ENCODE data around the gene MBP. TPM values are rescaled to one million over a fixed set of nuclear protein-coding genes. Genes with fewer than 3 reads are reported as not detected.

MBP gene
- total and polyA plus RNA-seq, 2 of the 13 experiments (the other 11 are each of a cell fraction or from before 2014, with no cell fraction given): 5.0 to 8.5 TPM

GRCh38 chr18:76972846-76973519 lies 159.6 kb downstream of the MBP start:
- Histone ChIP-seq H3K27ac (ENCODE audit: extremely low read length, insufficient read depth, low read length) (no peak overlapping the region), H3K4me1 (ENCODE audit: insufficient read depth, low read length) (no peaks in the 10 kb centered on the region), H4K20me1 (ENCODE audit: insufficient read depth, low read length) (no peaks in the 10 kb centered on the region), H3K4me2 (ENCODE audit: low read depth, low read length) (no peak overlapping the region), H2AFZ (ENCODE audit: low read length) (no peak overlapping the region), H3K4me3 (replicated peaks in 1 of 3; ENCODE audit: insufficient read depth in 1 of 3, low read depth in 2 of 3, low read length in 3 of 3) (no peak overlapping the region), H3K36me3 (replicated peaks in 1 of 2; ENCODE audit: control insufficient read depth in 1 of 2, insufficient read depth in 2 of 2, low read length in 2 of 2) (peaks cover 0 to 8% of the 10 kb centered on the region in 2 experiments; a peak in 3 of 5 replicates), H3K79me2 (ENCODE audit: insufficient read depth, low read length) (no peaks in the 10 kb centered on the region), H3K27me3 (ENCODE audit: control insufficient read depth in 1 of 2, insufficient read depth in 2 of 2, low read length in 2 of 2) (no peaks in the 10 kb centered on the region), H3K9ac (ENCODE audit: insufficient read depth, low read depth, low read length) (no peak overlapping the region), H3K9me3 (ENCODE audit: low read length) (no peaks in the 10 kb centered on the region)
- no TSS peak for BruUV-seq (replicated peaks)
- ChIA-PET CTCF (ENCODE audit: low intra/inter-chr PET ratio, low total read pairs) (no interaction called here), POLR2A (no interaction called here)
- TF ChIP-seq MAFK (conservative IDR thresholded peaks at IDR 0.05 in 1 of 2, IDR thresholded peaks at IDR 0.05 in 1 of 2; ENCODE audit: low read length in 2 of 2): peak in 1 of 2 experiments; percentile 41; a peak in 2 of 4 replicates
- 0 out of 2 replicates have a peak, but pooled peaks have one; percentile 15 for TF ChIP-seq MAFF (IDR thresholded peaks at IDR 0.05; ENCODE audit: low read depth, low read length)
- TF ChIP-seq NCOA5 (CRISPR knock-in tag; IDR thresholded peaks at IDR 0.05): no peak
- intact Hi-C loops (cut with micrococcal nuclease; ENCODE audit: unreplicated experiment): no loop called here
- FAIRE-seq (no peak), DNase-seq (ENCODE audit: low spot score) (no peak), ATAC-seq (no peak)
- in situ Hi-C loops (cut with HindIII; ENCODE audit: extremely low pct_ligation_motif_present, low pct_unique_long_range_greater_than_20kb): no loop called here
- WGBS (ENCODE audit: low lambda C conversion rate): 90% methylated on average over 13 of the region's 13 CpGs

GRCh38 chr18:76972241-76972640 lies 160.3 kb downstream of the MBP start:
- Histone ChIP-seq H3K27ac (ENCODE audit: extremely low read length, insufficient read depth, low read length) (no peak overlapping the region), H3K9ac (ENCODE audit: insufficient read depth, low read depth, low read length) (no peak overlapping the region), H3K4me2 (ENCODE audit: low read depth, low read length) (no peak overlapping the region), H3K36me3 (replicated peaks in 1 of 2; ENCODE audit: control insufficient read depth in 1 of 2, insufficient read depth in 2 of 2, low read length in 2 of 2) (peaks cover 0 to 8% of the 10 kb centered on the region in 2 experiments; a peak in 3 of 5 replicates), H3K27me3 (ENCODE audit: control insufficient read depth in 1 of 2, insufficient read depth in 2 of 2, low read length in 2 of 2) (no peaks in the 10 kb centered on the region), H4K20me1 (ENCODE audit: insufficient read depth, low read length) (no peaks in the 10 kb centered on the region), H3K9me3 (ENCODE audit: low read length) (no peaks in the 10 kb centered on the region), H3K4me3 (replicated peaks in 1 of 3; ENCODE audit: insufficient read depth in 1 of 3, low read depth in 2 of 3, low read length in 3 of 3) (no peak overlapping the region), H3K4me1 (ENCODE audit: insufficient read depth, low read length) (no peaks in the 10 kb centered on the region), H3K79me2 (ENCODE audit: insufficient read depth, low read length) (no peaks in the 10 kb centered on the region), H2AFZ (ENCODE audit: low read length) (no peak overlapping the region)
- DNase-seq (ENCODE audit: low spot score): no peak
- in situ Hi-C loops (cut with HindIII; ENCODE audit: extremely low pct_ligation_motif_present, low pct_unique_long_range_greater_than_20kb): no loop called here
- FAIRE-seq: no peak
- ChIA-PET CTCF (ENCODE audit: low intra/inter-chr PET ratio, low total read pairs) (no interaction called here), POLR2A (no interaction called here)
- ATAC-seq: no peak
- WGBS (ENCODE audit: low lambda C conversion rate): 88% methylated on average over 6 of the region's 6 CpGs
- intact Hi-C loops (cut with micrococcal nuclease; ENCODE audit: unreplicated experiment): no loop called here
- no TSS peak for BruUV-seq (replicated peaks)
- TF ChIP-seq ZNF205 (CRISPR knock-in tag; IDR thresholded peaks at IDR 0.05) (no peak), PBX3 (CRISPR knock-in tag; IDR thresholded peaks at IDR 0.05; ENCODE audit: borderline replicate concordance) (no peak), ZKSCAN8 (CRISPR knock-in tag; IDR thresholded peaks at IDR 0.05; ENCODE audit: borderline replicate concordance) (no peak), NCOA2 (CRISPR knock-in tag; IDR thresholded peaks at IDR 0.05) (no peak), ZNF10 (CRISPR knock-in tag; IDR thresholded peaks at IDR 0.05; ENCODE audit: borderline replicate concordance, low read depth) (no peak), PRDM4 (CRISPR knock-in tag; IDR thresholded peaks at IDR 0.05; ENCODE audit: borderline replicate concordance) (no peak), ARNT (IDR thresholded peaks at IDR 0.05) (no peak), GABPB1 (CRISPR knock-in tag; IDR thresholded peaks at IDR 0.05) (no peak), NR2C2 (CRISPR knock-in tag; IDR thresholded peaks at IDR 0.05; ENCODE audit: borderline replicate concordance) (no peak)
- TF ChIP-seq, protein P1, sequence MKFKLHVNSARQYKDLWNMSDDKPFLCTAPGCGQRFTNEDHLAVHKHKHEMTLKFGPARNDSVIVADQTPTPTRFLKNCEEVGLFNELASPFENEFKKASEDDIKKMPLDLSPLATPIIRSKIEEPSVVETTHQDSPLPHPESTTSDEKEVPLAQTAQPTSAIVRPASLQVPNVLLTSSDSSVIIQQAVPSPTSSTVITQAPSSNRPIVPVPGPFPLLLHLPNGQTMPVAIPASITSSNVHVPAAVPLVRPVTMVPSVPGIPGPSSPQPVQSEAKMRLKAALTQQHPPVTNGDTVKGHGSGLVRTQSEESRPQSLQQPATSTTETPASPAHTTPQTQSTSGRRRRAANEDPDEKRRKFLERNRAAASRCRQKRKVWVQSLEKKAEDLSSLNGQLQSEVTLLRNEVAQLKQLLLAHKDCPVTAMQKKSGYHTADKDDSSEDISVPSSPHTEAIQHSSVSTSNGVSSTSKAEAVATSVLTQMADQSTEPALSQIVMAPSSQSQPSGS (CRISPR knock-in tag; IDR thresholded peaks at IDR 0.05): no peak

Measured in HepG2 (cell line).